GM18517 (cell line): ENCODE measurements around the gene USP21.

Experiments used
- ATAC-seq: cut with Tn5 transposase; IDR thresholded peaks from one replicate; pipeline ENCODE4 v1.9.1; 2021; ENCODE audit warnings: mild to moderate bottlenecking, moderate library complexity; ENCODE audit not compliant: unreplicated experiment

The USP21 gene

GRCh38 chr1:161209790-161210409 is 50.6 kb downstream of the USP21 start:
- ATAC-seq = no peak

GRCh38 chr1:161214369-161214768 is 55.1 kb downstream of the USP21 start:
- no peak for ATAC-seq

- ATAC-seq = no peak
These were observed 55.8 kb downstream of the USP21 start, which contains the start of gene FCER1G for GRCh38 chr1:161215076-161215475. FCER1G (plus strand) TSS chr1:161215295; CDS start chr1:161215322, 27 bp downstream.
